PC-9 (cell line): ENCODE results near the gene KCNIP2.

Experiments
- EZH2 ChIP-seq: fragments of 200-600 bp; sonication (generic); IDR thresholded peaks from 2 replicates; pipeline ENCODE4 v1.8.0; 2017; ENCODE audit warnings: antibody characterized with exemption, low read depth
- TF ChIP-seq, protein P1 (sequence below): fragments of 200-600 bp; sonication (generic); conservative IDR thresholded peaks from 2 replicates; pipeline ENCODE4 v1.6.1; 2017; ENCODE audit warnings: mixed run types, antibody characterized with exemption, mild to moderate bottlenecking, moderate library complexity

DNA sequence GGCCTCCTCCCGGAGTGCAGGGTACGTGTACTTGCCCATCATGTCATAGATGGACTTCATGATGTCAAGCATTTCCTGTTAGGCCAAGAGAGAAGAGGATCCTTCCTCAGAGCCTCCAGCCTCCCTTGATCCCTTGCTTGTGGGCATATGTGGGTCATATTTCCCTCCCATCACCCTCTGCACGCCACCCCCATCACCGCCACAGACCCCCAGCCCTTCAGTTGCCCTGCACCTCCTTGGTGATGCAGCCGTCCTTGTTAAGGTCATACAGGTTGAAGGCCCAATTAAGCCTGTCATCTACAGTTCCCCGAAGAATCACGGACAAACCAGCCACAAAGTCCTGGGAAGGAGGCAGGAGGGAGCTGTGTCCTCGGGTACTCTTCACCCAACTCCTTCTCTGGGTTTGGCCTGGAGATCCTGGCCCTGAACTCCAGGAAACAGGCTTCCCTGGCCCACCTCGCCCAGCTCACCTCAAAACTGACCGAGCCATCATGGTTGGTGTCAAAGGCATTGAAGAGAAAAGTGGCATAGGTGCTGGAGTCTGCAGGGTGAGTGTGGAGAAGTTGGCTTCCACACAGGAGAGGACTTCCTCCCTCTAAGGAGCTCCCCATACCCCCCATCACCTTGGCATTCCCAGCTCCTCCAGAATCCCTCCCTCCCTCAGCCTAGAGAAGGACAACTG, 15.5 kb downstream of the KCNIP2 start:
- TF ChIP-seq, protein P1, sequence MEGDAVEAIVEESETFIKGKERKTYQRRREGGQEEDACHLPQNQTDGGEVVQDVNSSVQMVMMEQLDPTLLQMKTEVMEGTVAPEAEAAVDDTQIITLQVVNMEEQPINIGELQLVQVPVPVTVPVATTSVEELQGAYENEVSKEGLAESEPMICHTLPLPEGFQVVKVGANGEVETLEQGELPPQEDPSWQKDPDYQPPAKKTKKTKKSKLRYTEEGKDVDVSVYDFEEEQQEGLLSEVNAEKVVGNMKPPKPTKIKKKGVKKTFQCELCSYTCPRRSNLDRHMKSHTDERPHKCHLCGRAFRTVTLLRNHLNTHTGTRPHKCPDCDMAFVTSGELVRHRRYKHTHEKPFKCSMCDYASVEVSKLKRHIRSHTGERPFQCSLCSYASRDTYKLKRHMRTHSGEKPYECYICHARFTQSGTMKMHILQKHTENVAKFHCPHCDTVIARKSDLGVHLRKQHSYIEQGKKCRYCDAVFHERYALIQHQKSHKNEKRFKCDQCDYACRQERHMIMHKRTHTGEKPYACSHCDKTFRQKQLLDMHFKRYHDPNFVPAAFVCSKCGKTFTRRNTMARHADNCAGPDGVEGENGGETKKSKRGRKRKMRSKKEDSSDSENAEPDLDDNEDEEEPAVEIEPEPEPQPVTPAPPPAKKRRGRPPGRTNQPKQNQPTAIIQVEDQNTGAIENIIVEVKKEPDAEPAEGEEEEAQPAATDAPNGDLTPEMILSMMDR: no peak
- TF ChIP-seq EZH2: no peak
